DOHH2 (cell line): ENCODE results near the gene SLC39A10.

ENCODE experiments used
- H3F3A ChIP-seq: fragments of 200-600 bp; sonication (generic), shearing (Covaris generic); 2 replicates; pipeline ENCODE4 v1.6.0; 2016; ENCODE audit warnings: antibody characterized with exemption, mild to moderate bottlenecking; ENCODE audit not compliant: control insufficient read depth, insufficient read depth
- H3K27ac ChIP-seq: fragments of 200-600 bp; sonication (generic); 2 replicates; pipeline ENCODE4 v1.5.1; 2014; ENCODE audit warnings: low read depth, mild to moderate bottlenecking, low read length, moderate library complexity
- H3K27me3 ChIP-seq: fragments of 200-600 bp; sonication (generic); 2 replicates; pipeline ENCODE4 v1.6.1; 2014; ENCODE audit warnings: mild to moderate bottlenecking, low read length, mixed read lengths; ENCODE audit not compliant: control insufficient read depth
- H3K36me3 ChIP-seq: fragments of 200-600 bp; sonication (generic); 2 replicates; pipeline ENCODE4 v1.6.1; 2014; ENCODE audit warnings: mild to moderate bottlenecking, low read length, moderate library complexity, mixed read lengths; ENCODE audit not compliant: control insufficient read depth
- H3K4me1 ChIP-seq: fragments of 200-600 bp; sonication (generic); 2 replicates; pipeline ENCODE4 v1.6.1; 2014; ENCODE audit warnings: mild to moderate bottlenecking, low read length, mixed read lengths; ENCODE audit not compliant: control insufficient read depth
- H3K4me2 ChIP-seq: fragments of 200-600 bp; sonication (generic); 2 replicates; pipeline ENCODE4 v1.6.0; 2014; ENCODE audit warnings: mild to moderate bottlenecking, low read length, moderate library complexity
- H3K4me3 ChIP-seq: fragments of 200-600 bp; sonication (generic); 2 replicates; pipeline ENCODE4 v1.5.1; 2014; ENCODE audit warnings: mild to moderate bottlenecking, low read length, mixed read lengths
- H3K79me2 ChIP-seq: fragments of 200-600 bp; sonication (generic); 2 replicates; pipeline ENCODE4 v1.6.1; 2014; ENCODE audit warnings: mild to moderate bottlenecking, low read length, mixed read lengths; ENCODE audit not compliant: control insufficient read depth
- H3K9me2 ChIP-seq: fragments of 200-600 bp; sonication (generic); replicated peaks from 2 replicates; pipeline ENCODE4 v1.6.1; 2014; ENCODE audit warnings: mild to moderate bottlenecking, low read length, mixed read lengths; ENCODE audit not compliant: control insufficient read depth
- H3K9me3 ChIP-seq: fragments of 200-600 bp; sonication (generic); 2 replicates; pipeline ENCODE4 v1.6.1; 2014; ENCODE audit warnings: antibody characterized with exemption, low read length, mixed read lengths; ENCODE audit not compliant: control insufficient read depth, insufficient read depth
- H4K20me1 ChIP-seq: fragments of 200-600 bp; sonication (generic); 2 replicates; pipeline ENCODE4 v1.6.0; 2014; ENCODE audit warnings: low read depth, mild to moderate bottlenecking, antibody characterized with exemption, low read length, moderate library complexity; ENCODE audit not compliant: control insufficient read depth, insufficient read depth
- EZH2phosphoT487 ChIP-seq: fragments of 200-600 bp; sonication (generic); IDR thresholded peaks from 2 replicates; pipeline ENCODE4 v1.6.1; 2017; ENCODE audit warnings: borderline replicate concordance, mild to moderate bottlenecking, antibody characterized with exemption, low read length, moderate library complexity, mixed read lengths
- TF ChIP-seq, protein P1 (sequence below): fragments of 200-600 bp; sonication (generic); IDR thresholded peaks from one replicate; pipeline ENCODE4 v1.5.1; 2014; ENCODE audit warnings: antibody characterized with exemption, mild to moderate bottlenecking, low read depth, low read length; ENCODE audit not compliant: poor library complexity, severe bottlenecking

The SLC39A10 gene

DNA sequence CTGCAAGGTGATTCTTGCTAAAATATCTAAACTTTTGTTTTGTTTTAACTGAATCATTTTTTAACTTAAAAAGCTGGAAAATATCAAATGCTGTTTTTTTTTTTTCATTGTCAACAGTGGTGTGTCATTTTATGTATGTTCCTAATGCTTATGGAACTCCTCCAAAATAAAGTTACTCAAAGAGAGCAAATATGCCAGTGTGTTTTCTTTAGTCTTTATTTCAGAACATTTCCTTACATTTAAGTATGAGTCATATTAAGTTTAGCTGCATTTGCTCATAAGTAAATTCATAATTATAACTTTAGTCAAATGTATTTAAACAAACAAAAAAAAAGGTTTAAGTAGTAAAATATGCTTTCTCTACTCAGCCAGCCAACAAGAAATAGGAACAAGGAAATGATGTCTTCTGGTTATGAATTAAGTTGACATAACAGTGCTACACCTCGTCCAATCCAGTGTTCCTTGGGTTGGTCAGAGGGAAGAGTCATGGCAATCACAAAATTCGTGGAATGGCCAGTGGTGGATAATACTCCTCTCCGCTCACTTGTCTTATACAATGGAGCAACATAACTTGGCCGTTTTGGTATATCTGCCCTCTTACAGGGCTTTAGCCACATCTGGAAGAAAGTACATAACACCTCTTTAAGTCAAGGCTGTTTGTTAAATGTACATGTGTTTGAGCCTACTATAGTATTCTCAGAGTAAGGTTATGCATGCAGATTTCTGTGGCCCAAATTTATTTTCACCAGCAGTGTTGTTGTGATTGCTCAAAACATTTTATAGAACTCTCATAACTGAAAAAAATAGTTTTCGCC lies 80.7 kb downstream of the SLC39A10 start:
- no peaks in the 10 kb centered on the region for H3K79me2 ChIP-seq
- no peaks in the 10 kb centered on the region for H3K9me3 ChIP-seq
- no peak overlapping the region for H3K4me2 ChIP-seq
- TF ChIP-seq EZH2phosphoT487 = no peak
- TF ChIP-seq, protein P1, sequence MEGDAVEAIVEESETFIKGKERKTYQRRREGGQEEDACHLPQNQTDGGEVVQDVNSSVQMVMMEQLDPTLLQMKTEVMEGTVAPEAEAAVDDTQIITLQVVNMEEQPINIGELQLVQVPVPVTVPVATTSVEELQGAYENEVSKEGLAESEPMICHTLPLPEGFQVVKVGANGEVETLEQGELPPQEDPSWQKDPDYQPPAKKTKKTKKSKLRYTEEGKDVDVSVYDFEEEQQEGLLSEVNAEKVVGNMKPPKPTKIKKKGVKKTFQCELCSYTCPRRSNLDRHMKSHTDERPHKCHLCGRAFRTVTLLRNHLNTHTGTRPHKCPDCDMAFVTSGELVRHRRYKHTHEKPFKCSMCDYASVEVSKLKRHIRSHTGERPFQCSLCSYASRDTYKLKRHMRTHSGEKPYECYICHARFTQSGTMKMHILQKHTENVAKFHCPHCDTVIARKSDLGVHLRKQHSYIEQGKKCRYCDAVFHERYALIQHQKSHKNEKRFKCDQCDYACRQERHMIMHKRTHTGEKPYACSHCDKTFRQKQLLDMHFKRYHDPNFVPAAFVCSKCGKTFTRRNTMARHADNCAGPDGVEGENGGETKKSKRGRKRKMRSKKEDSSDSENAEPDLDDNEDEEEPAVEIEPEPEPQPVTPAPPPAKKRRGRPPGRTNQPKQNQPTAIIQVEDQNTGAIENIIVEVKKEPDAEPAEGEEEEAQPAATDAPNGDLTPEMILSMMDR = no peak
- H4K20me1 ChIP-seq = no peaks in the 10 kb centered on the region
- no peaks in the 10 kb centered on the region for H3K9me2 ChIP-seq
- no peak overlapping the region for H3K4me3 ChIP-seq
- H3K4me1 ChIP-seq = no peaks in the 10 kb centered on the region
- H3K27me3 ChIP-seq = no peaks in the 10 kb centered on the region
- H3K27ac ChIP-seq = no peak overlapping the region
- H3K36me3 ChIP-seq = peaks cover 5% of the 10 kb centered on the region
- no peaks in the 10 kb centered on the region for H3F3A ChIP-seq

DNA sequence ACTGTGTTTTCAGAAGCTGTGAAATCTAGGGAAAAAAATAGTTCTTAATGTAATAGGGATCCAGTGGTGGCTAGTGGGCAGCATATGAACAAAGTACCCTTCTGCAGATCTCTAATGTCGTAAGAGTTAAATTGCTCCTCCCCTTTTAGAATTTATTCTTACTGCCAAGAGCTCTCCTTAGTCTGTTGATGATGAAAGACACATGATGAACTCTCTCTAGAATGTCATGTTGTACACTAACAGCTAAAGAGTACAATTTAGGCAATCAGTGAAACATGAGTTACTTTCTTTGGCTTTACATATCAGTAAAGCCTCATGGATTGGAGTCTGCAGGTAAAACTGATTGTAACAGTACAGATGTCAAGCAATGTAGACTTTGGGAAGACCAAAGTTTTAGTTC lies 84.2 kb downstream of the SLC39A10 start:
- Histone ChIP-seq H3K9me2 (no peaks in the 10 kb centered on the region), H3K36me3 (no peaks in the 10 kb centered on the region), H3K4me3 (no peak overlapping the region), H3K79me2 (no peaks in the 10 kb centered on the region), H3K9me3 (no peaks in the 10 kb centered on the region), H3K4me1 (no peaks in the 10 kb centered on the region), H3K27ac (no peak overlapping the region), H3K4me2 (no peak overlapping the region), H3F3A (no peaks in the 10 kb centered on the region), H3K27me3 (no peaks in the 10 kb centered on the region), H4K20me1 (no peaks in the 10 kb centered on the region)
- TF ChIP-seq, protein P1 = no peak
- no peak for TF ChIP-seq EZH2phosphoT487

DNA sequence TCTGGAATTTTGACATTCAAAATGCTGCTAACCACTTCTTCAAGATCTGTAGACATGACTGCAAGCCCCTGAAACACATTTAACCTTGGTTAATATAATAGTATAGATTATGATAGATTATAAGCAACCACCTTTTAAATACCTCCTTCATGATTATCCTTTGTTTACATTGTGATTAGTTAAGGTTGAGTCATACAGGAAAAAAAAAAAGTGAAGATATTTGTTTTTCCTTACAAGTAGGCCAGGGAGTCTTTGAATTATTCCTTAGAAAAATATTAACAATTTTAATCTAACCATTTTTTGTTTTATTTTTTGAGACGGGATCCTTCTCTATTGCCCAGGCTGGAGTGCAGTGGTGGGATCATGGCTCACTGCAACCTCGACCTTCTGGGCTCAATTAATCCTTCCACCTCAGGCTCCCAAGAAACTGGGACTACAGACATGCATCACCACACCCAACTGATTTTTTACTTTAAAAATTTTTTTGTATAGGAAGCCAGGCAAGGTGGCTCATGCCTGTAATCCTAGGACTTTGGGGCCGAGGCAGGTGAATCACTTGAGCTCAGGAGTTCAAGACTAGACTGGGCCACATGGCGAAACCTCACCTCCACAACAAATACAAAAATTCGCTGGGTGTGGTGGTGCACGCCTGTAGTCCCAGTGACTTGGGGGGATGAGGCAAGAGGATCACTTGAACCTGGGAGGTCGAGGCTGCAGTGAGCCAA lies 99.4 kb downstream of the SLC39A10 start:
- Histone ChIP-seq H3K27ac (no peak overlapping the region), H3K36me3 (no peaks in the 10 kb centered on the region), H3K4me3 (no peak overlapping the region), H3K9me2 (no peaks in the 10 kb centered on the region), H3K79me2 (no peaks in the 10 kb centered on the region), H3F3A (no peaks in the 10 kb centered on the region), H3K4me2 (no peak overlapping the region), H3K27me3 (no peaks in the 10 kb centered on the region), H3K9me3 (no peaks in the 10 kb centered on the region), H3K4me1 (no peaks in the 10 kb centered on the region), H4K20me1 (no peaks in the 10 kb centered on the region)
- no peak for TF ChIP-seq EZH2phosphoT487

DNA sequence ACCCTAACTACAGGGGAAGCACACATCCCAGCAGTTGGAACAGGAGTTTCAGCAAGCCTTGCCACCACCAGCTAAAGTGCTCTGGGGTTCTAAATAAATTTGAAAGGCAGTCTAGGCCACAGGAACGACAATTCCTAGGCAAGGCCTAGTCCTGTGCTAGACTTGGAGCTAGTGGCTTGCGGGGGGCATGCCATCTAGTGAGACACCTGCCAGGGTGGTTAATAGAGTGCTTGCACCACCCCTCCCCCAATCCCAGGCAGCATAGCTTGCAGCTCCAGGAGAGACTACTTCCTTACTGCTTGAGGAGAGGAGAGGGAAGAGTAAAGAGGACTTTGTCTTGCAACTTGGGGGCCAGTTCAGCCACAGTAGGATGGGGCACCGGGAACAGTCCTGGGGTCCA lies 101.8 kb downstream of the SLC39A10 start:
- Histone ChIP-seq H3K4me2 (no peak overlapping the region), H3K27ac (no peak overlapping the region), H4K20me1 (no peaks in the 10 kb centered on the region), H3K9me3 (no peaks in the 10 kb centered on the region), H3K79me2 (no peaks in the 10 kb centered on the region), H3K9me2 (no peaks in the 10 kb centered on the region), H3F3A (no peaks in the 10 kb centered on the region), H3K27me3 (no peaks in the 10 kb centered on the region), H3K36me3 (no peaks in the 10 kb centered on the region), H3K4me3 (no peak overlapping the region), H3K4me1 (no peaks in the 10 kb centered on the region)
- no peak for TF ChIP-seq EZH2phosphoT487
- TF ChIP-seq, protein P1 = no peak
